GM18526 (cell line): ENCODE data around the gene TUBGCP4.

ENCODE experiments used
- POLR2A ChIP-seq: IDR thresholded peaks from 3 replicates; pipeline ENCODE4 v1.6.1; 2011; ENCODE audit not compliant: insufficient read length; ENCODE audit errors: extremely low read depth

TUBGCP4 gene

DNA sequence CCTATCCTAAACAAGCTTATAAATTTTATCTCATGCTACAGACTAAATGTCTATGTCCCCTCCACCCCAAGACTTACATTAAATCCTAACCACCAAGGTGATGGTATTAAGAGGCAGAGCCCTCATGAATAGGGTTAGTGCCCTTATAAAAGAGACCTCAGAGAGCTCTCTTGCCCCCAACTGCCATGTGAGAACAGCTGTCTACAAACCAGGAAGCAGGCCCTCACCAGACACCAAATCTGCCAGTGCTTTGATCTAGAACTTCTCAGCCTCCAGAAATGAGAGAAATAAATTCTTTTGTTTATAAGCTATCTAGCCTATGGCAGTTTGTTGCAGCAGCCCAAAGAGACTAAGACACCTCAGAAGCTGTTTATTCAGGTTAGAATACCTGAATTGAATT lies 63.5 kb downstream of the TUBGCP4 start:
- no peak for TF ChIP-seq POLR2A

- no peak for TF ChIP-seq POLR2A
Measured at GRCh38 chr15:43436395-43436794, 65.5 kb downstream of the TUBGCP4 start.

DNA sequence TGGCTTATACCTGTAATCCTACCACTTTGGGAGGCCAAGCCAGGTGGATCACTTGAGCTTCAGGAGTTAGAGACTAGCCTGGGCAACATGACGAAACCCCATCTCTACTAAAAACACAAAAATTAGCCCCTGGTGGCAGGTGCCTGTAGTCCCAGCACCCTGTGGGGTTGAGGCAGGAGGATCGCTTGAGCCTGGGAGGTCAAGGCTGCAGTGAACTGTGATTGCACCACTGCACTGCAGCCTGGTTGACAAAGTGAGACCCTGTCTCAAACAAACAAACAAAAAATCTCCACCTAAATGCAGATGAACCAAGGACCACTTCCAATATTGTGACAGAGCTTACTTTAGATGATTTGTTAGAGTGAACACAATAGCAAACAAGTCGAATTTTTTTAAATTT lies 68.4 kb downstream of the TUBGCP4 start:
- no peak for TF ChIP-seq POLR2A

- no peak for TF ChIP-seq POLR2A
Measured at GRCh38 chr15:43440721-43441281, 69.9 kb downstream of the TUBGCP4 start.

DNA sequence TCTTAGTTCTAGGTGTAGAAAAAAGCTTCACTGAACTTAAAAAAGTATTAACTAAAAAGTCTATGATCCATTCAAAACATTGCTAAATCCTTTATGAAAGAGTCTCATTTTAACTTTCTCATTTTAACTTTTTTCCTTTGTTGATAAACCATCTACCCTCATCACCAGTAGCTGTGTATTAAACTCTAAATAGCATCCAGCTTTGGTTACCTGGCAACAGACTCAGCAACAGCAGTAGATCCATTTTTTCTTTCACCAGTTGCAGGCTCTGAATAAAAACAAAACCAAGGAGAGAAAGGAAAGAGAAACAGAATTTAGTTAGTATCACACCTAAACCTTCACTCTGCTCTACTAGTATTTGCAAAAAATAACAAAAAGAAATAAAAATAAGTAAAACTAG lies 70.4 kb downstream of the TUBGCP4 start:
- TF ChIP-seq POLR2A: no peak

GRCh38 chr15:43446344-43446743 lies 75.4 kb downstream of the TUBGCP4 start:
- TF ChIP-seq POLR2A: no peak

DNA sequence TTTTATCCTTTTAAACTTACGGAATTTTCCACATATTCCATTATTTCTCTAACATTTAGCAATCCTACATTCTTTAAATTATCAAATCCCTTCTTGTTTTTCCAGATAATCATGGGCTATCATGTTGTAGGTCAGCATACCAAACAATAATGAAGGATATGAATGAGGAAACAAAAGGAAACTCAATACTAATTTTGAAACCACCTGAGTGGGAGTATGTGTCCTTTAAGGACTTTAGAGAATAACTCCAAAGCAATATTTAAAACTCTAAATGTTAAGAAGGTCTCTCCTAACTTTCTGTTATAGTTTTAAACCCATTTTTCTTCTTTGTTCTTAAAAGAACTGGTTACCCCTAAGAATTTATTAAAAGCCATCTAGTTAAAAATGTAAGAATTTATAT lies 79.1 kb downstream of the TUBGCP4 start:
- no peak for TF ChIP-seq POLR2A
